ENCODE results near the gene NSMCE1. TPM values are rescaled to one million over a fixed set of nuclear protein-coding genes. Genes with fewer than 3 reads are reported as not detected.

The NSMCE1 gene
- total RNA-seq, 1 experiment from 2014 or later: 19.3 TPM

- DNase-seq: no peak
- no peak overlapping the region for H3K18ac ChIP-seq (ENCODE audit: insufficient read length, low read depth, low read length)
- no peak overlapping the region for H2BK120ac ChIP-seq (ENCODE audit: low read depth, low read length, poor library complexity, severe bottlenecking)
- H3K4ac ChIP-seq (ENCODE audit: low read depth, low read length): no peak overlapping the region
- H2BK20ac ChIP-seq (ENCODE audit: low read depth, low read length, poor library complexity, severe bottlenecking): no peak overlapping the region
- WGBS (ENCODE audit: extremely low coverage, insufficient read length, low lambda C conversion rate): no CpG with 5 or more reads among the region's 20 CpGs
- H3T11ph ChIP-seq (ENCODE audit: low read length): no peak overlapping the region
- H2BK12ac ChIP-seq (ENCODE audit: insufficient read length, low read depth, low read length): no peak overlapping the region
- no peak overlapping the region for H2BK15ac ChIP-seq (ENCODE audit: low read depth, low read length)
- no peak overlapping the region for H3K14ac ChIP-seq (ENCODE audit: insufficient read depth, low read length)
- H3K23me2 ChIP-seq (ENCODE audit: insufficient read length, low read depth, low read length, poor library complexity, severe bottlenecking): no peaks in the 10 kb centered on the region
- no peak overlapping the region for H4K8ac ChIP-seq (replicated peaks; ENCODE audit: insufficient read length, low read depth, low read length)
- H2AK5ac ChIP-seq (ENCODE audit: insufficient read length, low read length): no peak overlapping the region
- no peaks in the 10 kb centered on the region for H3K4me1 ChIP-seq (ENCODE audit: insufficient read depth, low read length)
- H3K79me1 ChIP-seq (ENCODE audit: insufficient read depth, low read depth, low read length, poor library complexity, severe bottlenecking): no peaks in the 10 kb centered on the region
- H3K79me2 ChIP-seq (ENCODE audit: insufficient read depth, low read length): no peaks in the 10 kb centered on the region
- peaks cover 4 to 7% of the 10 kb centered on the region in 2 experiments; a peak in 2 of 4 replicates for H3K4me1 Mint-ChIP-seq
- no peak overlapping the region for H4K91ac ChIP-seq (ENCODE audit: insufficient read length, low read depth, low read length)
- peak overlapping the region in 1 of 3 experiments; percentile 34; a peak in 1 of 7 replicates for H3K27ac Mint-ChIP-seq
- no peaks in the 10 kb centered on the region for H3K9me3 Mint-ChIP-seq
- H3K4me2 ChIP-seq (ENCODE audit: insufficient read depth, insufficient read length, low read length): no peak overlapping the region
- H2AFZ ChIP-seq (ENCODE audit: low read length): no peak overlapping the region
- TF ChIP-seq CTCF (conservative IDR thresholded peaks at IDR 0.05): no peak
- no peaks in the 10 kb centered on the region for H3K27me3 ChIP-seq (ENCODE audit: insufficient read depth, low read length)
- no peak overlapping the region for H3K9ac ChIP-seq (ENCODE audit: extremely low read depth, insufficient read length, low read length)
- H4K5ac ChIP-seq (ENCODE audit: insufficient read length, low read depth, low read length): no peak overlapping the region
- H3K27me3 Mint-ChIP-seq (ENCODE audit: low read depth): no peaks in the 10 kb centered on the region
- no peaks in the 10 kb centered on the region for H3K9me3 ChIP-seq (ENCODE audit: control insufficient read depth, low read depth, low read length)
- no peaks in the 10 kb centered on the region for H3K36me3 Mint-ChIP-seq (ENCODE audit: insufficient read depth in 1 of 3, low read depth in 3 of 3)
- no peak overlapping the region for H3K27ac ChIP-seq (ENCODE audit: insufficient read length, low read depth, low read length)
- H3K23ac ChIP-seq (ENCODE audit: insufficient read length, low read depth, low read length): no peak overlapping the region
- no peak overlapping the region for H2BK5ac ChIP-seq (ENCODE audit: insufficient read length, low read length)
- H3K4me3 Mint-ChIP-seq: no peak overlapping the region
- H4K20me1 ChIP-seq (ENCODE audit: control insufficient read depth, insufficient read depth, insufficient read length): no peaks in the 10 kb centered on the region
- H3K56ac ChIP-seq (ENCODE audit: insufficient read length, low read depth, low read length): no peak overlapping the region
Observed at GRCh38 chr16:27226476-27226875, 42.1 kb downstream of the NSMCE1 start.

All from H9 (cell line).